Breast epithelium (tissue), 4 donors: ENCODE data around the gene DOK4. TPM values are rescaled to one million over a fixed set of nuclear protein-coding genes. Genes with fewer than 3 reads are reported as not detected.
A peak's percentile ranks its signal among the peaks of the same experiment; 100 is the strongest.

ENCODE experiments used
- DNase-seq, 2 donors: peaks; one replicate each; pipeline ENCODE4 v3.0.0-alpha.2; 2019; ENCODE audit warnings: low spot score in 2 of 2
- H3K27ac ChIP-seq, 2 donors: fragments of 200-600 bp; sonication (generic) in 1 of 2; one replicate each; pipeline ENCODE4 v1.5.1; 2016 to 2019; ENCODE audit warnings: mild to moderate bottlenecking in 1 of 2
- H3K27me3 ChIP-seq, 2 donors: fragments of 200-600 bp; sonication (generic) in 1 of 2; one replicate each; pipeline versions ENCODE4 v1.5.1 to v1.6.0; 2017 to 2019; ENCODE audit warnings: control low read depth in 1 of 2, mild to moderate bottlenecking in 1 of 2
- H3K36me3 ChIP-seq: fragments of 200-600 bp; one replicate; pipeline ENCODE4 v1.5.1; 2019
- H3K4me1 ChIP-seq, 2 donors: fragments of 200-600 bp; sonication (generic); one replicate each; pipeline ENCODE4 v1.5.1; 2016 to 2019; ENCODE audit warnings: control low read depth in 1 of 2
- H3K4me3 ChIP-seq, 3 donors: fragments of 200-600 bp; sonication (generic); 1 replicate in 2 of 3; 2 replicates in 1 of 3; pipeline ENCODE4 v1.5.1; 2016 to 2019; ENCODE audit warnings: mild to moderate bottlenecking in 3 of 3, moderate library complexity in 2 of 3
- H3K9me3 ChIP-seq, 2 donors: fragments of 200-600 bp; sonication (generic) in 1 of 2; one replicate each; pipeline ENCODE4 v1.5.1; 2016 to 2019; ENCODE audit warnings: control low read depth in 1 of 2
- CTCF ChIP-seq, 3 donors: fragments of 450-650 bp; IDR thresholded peaks; one replicate each; pipeline ENCODE4 v1.5.1; 2016 to 2017; ENCODE audit warnings: antibody characterized with exemption in 3 of 3, mild to moderate bottlenecking in 3 of 3, moderate library complexity in 3 of 3
- POLR2A ChIP-seq: fragments of 450-650 bp; IDR thresholded peaks from one replicate; pipeline ENCODE4 v1.6.1; 2016; ENCODE audit warnings: antibody characterized with exemption, mild to moderate bottlenecking, moderate library complexity
- POLR2AphosphoS5 ChIP-seq, 3 donors: sonication (generic); formaldehyde crosslinking; IDR thresholded peaks; one replicate each; pipeline ENCODE4 v1.6.1; 2017; ENCODE audit warnings: antibody characterized with exemption in 3 of 3
- intact Hi-C: fragments of 100-400 bp; cut with DNase I; formaldehyde crosslinking; loops from one replicate; pipeline ENCODE4 v1.15.1; 2023; ENCODE audit warnings: low total_unique reads
- total RNA-seq, 3 donors: library from RNA; depleted of rRNA; stranded (reverse); fragments of >200 nt; gene quantifications; one replicate each; pipeline ENCODE4 v1.1.0, GENCODE V29; 2016

DOK4 gene
- total RNA-seq, 3 donors from 2014 or later = 13.1 to 20.3 (median 17.6) TPM

GRCh38 chr16:57471209-57471608 is 15.1 kb downstream of the DOK4 start:
- no peaks in the 10 kb centered on the region for H3K27me3 ChIP-seq
- H3K9me3 ChIP-seq = no peaks in the 10 kb centered on the region
- no peak for TF ChIP-seq CTCF (IDR thresholded peaks at IDR 0.05)
- no peak for TF ChIP-seq POLR2A
- TF ChIP-seq POLR2AphosphoS5 (IDR thresholded peaks at IDR 0.05) = no peak
- DNase-seq = no peak
- H3K27ac ChIP-seq = peak overlapping the region in 1 of 2 donors; percentile 2
- peaks cover 4% of the 10 kb centered on the region for H3K36me3 ChIP-seq
- H3K4me1 ChIP-seq = no peaks in the 10 kb centered on the region
- no peak overlapping the region for H3K4me3 ChIP-seq
- intact Hi-C loops = no loop called here

GRCh38 chr16:57470711-57471110 is 15.6 kb downstream of the DOK4 start:
- H3K27me3 ChIP-seq = no peaks in the 10 kb centered on the region
- peak overlapping the region in 1 of 2 donors; percentile 22 for H3K27ac ChIP-seq
- no peak for TF ChIP-seq POLR2AphosphoS5 (IDR thresholded peaks at IDR 0.05)
- TF ChIP-seq POLR2A = no peak
- no peak for TF ChIP-seq CTCF (IDR thresholded peaks at IDR 0.05)
- intact Hi-C loops = no loop called here
- H3K4me3 ChIP-seq = no peak overlapping the region
- H3K4me1 ChIP-seq = no peaks in the 10 kb centered on the region
- peaks cover 4% of the 10 kb centered on the region for H3K36me3 ChIP-seq
- no peaks in the 10 kb centered on the region for H3K9me3 ChIP-seq
- DNase-seq = peak; percentile 14 to 55

- no peaks in the 10 kb centered on the region for H3K9me3 ChIP-seq
- H3K27me3 ChIP-seq = no peaks in the 10 kb centered on the region
- peaks cover 4% of the 10 kb centered on the region for H3K36me3 ChIP-seq
- no peak for TF ChIP-seq POLR2A
- peak in 1 of 3 donors; percentile 26 for TF ChIP-seq POLR2AphosphoS5 (IDR thresholded peaks at IDR 0.05)
- no peak for TF ChIP-seq CTCF (IDR thresholded peaks at IDR 0.05)
- intact Hi-C loops = no loop called here
- peak overlapping the region in 1 of 2 donors; percentile 22 for H3K27ac ChIP-seq
- H3K4me3 ChIP-seq = no peak overlapping the region
- no peaks in the 10 kb centered on the region for H3K4me1 ChIP-seq
- peak; percentile 49 for DNase-seq
Measured at GRCh38 chr16:57469917-57470470, 16.3 kb downstream of the DOK4 start.

GRCh38 chr16:57469046-57469445 is 17.2 kb downstream of the DOK4 start:
- intact Hi-C loops = no loop called here
- TF ChIP-seq POLR2A = no peak
- no peak for TF ChIP-seq CTCF (IDR thresholded peaks at IDR 0.05)
- TF ChIP-seq POLR2AphosphoS5 (IDR thresholded peaks at IDR 0.05) = no peak
- Histone ChIP-seq H3K27me3 (no peaks in the 10 kb centered on the region), H3K4me1 (peaks cover 0 to 9% of the 10 kb centered on the region in 2 donors), H3K9me3 (no peaks in the 10 kb centered on the region), H3K36me3 (peaks cover 4% of the 10 kb centered on the region), H3K4me3 (no peak overlapping the region), H3K27ac (no peak overlapping the region)
- peak in 1 of 2 donors; percentile 7 for DNase-seq

- Histone ChIP-seq H3K4me3 (no peak overlapping the region), H3K9me3 (no peaks in the 10 kb centered on the region), H3K36me3 (peaks cover 4% of the 10 kb centered on the region), H3K27ac (no peak overlapping the region), H3K4me1 (peaks cover 0 to 16% of the 10 kb centered on the region in 2 donors), H3K27me3 (no peaks in the 10 kb centered on the region)
- no peak for TF ChIP-seq POLR2A
- no peak for TF ChIP-seq CTCF (IDR thresholded peaks at IDR 0.05)
- no peak for TF ChIP-seq POLR2AphosphoS5 (IDR thresholded peaks at IDR 0.05)
- DNase-seq = no peak
- intact Hi-C loops = no loop called here
Measured at GRCh38 chr16:57468346-57468745, 17.9 kb downstream of the DOK4 start.
